SK-N-SH (cell line): ENCODE measurements around the gene PIAS2. TPM values are rescaled to one million over a fixed set of nuclear protein-coding genes. Genes with fewer than 3 reads are reported as not detected.

Experiments used
- CTCF ChIA-PET: fragments of 300-600, 350-600 bp; formaldehyde crosslinking; extraction: SDS; loops from one replicate; lab custom pipeline; 2021; lab: Yijun Ruan, JAX
- POLR2A ChIA-PET: fragments of 350-600 bp; sonication (Branson Sonifier 250); formaldehyde crosslinking; extraction: SDS; loops from one replicate; lab custom pipeline; 2020; ENCODE audit warnings: antibody characterized with exemption, inconsistent platforms; lab: Yijun Ruan, JAX
- DNase-seq: peaks from one replicate; pipeline ENCODE4 v3.0.0; 2012
- H2AFZ ChIP-seq: fragments of 200-600 bp; sonication (generic); 2 replicates; pipeline ENCODE4 v1.8.1; 2016; ENCODE audit warnings: antibody characterized with exemption, mild to moderate bottlenecking, low read depth
- H3F3A ChIP-seq: fragments of 200-600 bp; sonication (generic); replicated peaks from 2 replicates; pipeline ENCODE3; 2016; ENCODE audit warnings: antibody characterized with exemption, mild to moderate bottlenecking; ENCODE audit not compliant: insufficient read depth
- H3K27ac ChIP-seq, 2 experiments: fragments of 200-500 bp in 1 of 2; fragments of 200-600 bp in 1 of 2; sonication (Bioruptor generic) in 1 of 2; sonication (generic), shearing (Covaris generic) in 1 of 2; 2 replicates each; pipeline versions ENCODE4 v1.5.1 to v1.6.1; 2014 to 2016; ENCODE audit warnings: low read depth in 2 of 2, inconsistent platforms in 1 of 2, low read length in 1 of 2, mild to moderate bottlenecking in 1 of 2, mixed read lengths in 1 of 2
- H3K27me3 ChIP-seq: fragments of 200-600 bp; sonication (generic), shearing (Covaris generic); 2 replicates; pipeline ENCODE4 v1.6.1; 2016; ENCODE audit warnings: mixed run types; ENCODE audit not compliant: insufficient read depth
- H3K36me3 ChIP-seq, 2 experiments: fragments of 200-500 bp in 1 of 2; fragments of 200-600 bp in 1 of 2; sonication (Bioruptor generic) in 1 of 2; sonication (generic) in 1 of 2; replicated peaks in 1 of 2; 2 replicates each; pipeline versions ENCODE3 to v1.5.1; 2014 to 2016; ENCODE audit warnings: low read length in 1 of 2, mild to moderate bottlenecking in 1 of 2; ENCODE audit not compliant: insufficient read depth in 2 of 2, control insufficient read depth in 1 of 2
- H3K4me1 ChIP-seq, 2 experiments: fragments of 200-500 bp in 1 of 2; fragments of 200-600 bp in 1 of 2; sonication (Bioruptor generic) in 1 of 2; sonication (generic), shearing (Covaris generic) in 1 of 2; 2 replicates each; pipeline versions ENCODE4 v1.5.1 to v1.6.1; 2014 to 2016; ENCODE audit warnings: low read depth in 1 of 2, low read length in 1 of 2, mixed run types in 1 of 2; ENCODE audit not compliant: insufficient read depth in 2 of 2, control insufficient read depth in 1 of 2
- H3K4me2 ChIP-seq: fragments of 200-600 bp; sonication (generic), shearing (Covaris generic); 2 replicates; pipeline ENCODE4 v1.6.1; 2017; ENCODE audit warnings: mixed run types
- H3K4me3 ChIP-seq, 2 experiments: fragments of 200-500 bp in 1 of 2; fragments of 200-600 bp in 1 of 2; sonication (Bioruptor generic) in 1 of 2; sonication (generic), shearing (Covaris generic) in 1 of 2; 2 replicates each; pipeline versions ENCODE4 v1.5.1 to v1.8.1; 2014 to 2016; ENCODE audit warnings: low read depth in 2 of 2, inconsistent platforms in 1 of 2, low read length in 1 of 2, mild to moderate bottlenecking in 1 of 2, mixed read lengths in 1 of 2, moderate library complexity in 1 of 2
- H3K79me2 ChIP-seq: fragments of 200-600 bp; sonication (generic); 2 replicates; pipeline ENCODE4 v1.8.1; 2017; ENCODE audit warnings: mild to moderate bottlenecking; ENCODE audit not compliant: insufficient read depth
- H3K9ac ChIP-seq: fragments of 200-600 bp; sonication (generic); 2 replicates; pipeline ENCODE4 v1.6.1; 2017; ENCODE audit warnings: mixed run types
- H3K9me2 ChIP-seq: fragments of 200-600 bp; sonication (generic); 2 replicates; pipeline ENCODE4 v1.6.1; 2017; ENCODE audit warnings: mixed run types
- H3K9me3 ChIP-seq: fragments of 200-600 bp; sonication (generic); 2 replicates; pipeline ENCODE4 v1.6.1; 2017; ENCODE audit warnings: mixed run types, mild to moderate bottlenecking, moderate library complexity
- H4K20me1 ChIP-seq: fragments of 200-600 bp; sonication (generic); 2 replicates; pipeline ENCODE4 v1.6.1; 2017; ENCODE audit warnings: mild to moderate bottlenecking, mixed run types; ENCODE audit not compliant: insufficient read depth
- CHD2 ChIP-seq: fragments of 150-350 bp; IDR thresholded peaks from 2 replicates; pipeline ENCODE4 v1.6.1; 2018; ENCODE audit warnings: low read length; ENCODE audit not compliant: partially characterized antibody
- EP300 ChIP-seq, 2 experiments: IDR thresholded peaks; 2 replicates each; pipeline versions ENCODE4 v1.4.0 to v1.6.1; 2012; ENCODE audit warnings: borderline replicate concordance in 1 of 2, low read depth in 1 of 2, low read length in 1 of 2
- EZH2phosphoT487 ChIP-seq: fragments of 200-600 bp; sonication (generic); IDR thresholded peaks from 2 replicates; pipeline ENCODE4 v1.6.1; 2017; ENCODE audit warnings: low read depth, mixed run types, mild to moderate bottlenecking, antibody characterized with exemption, moderate library complexity, borderline replicate concordance
- FOXJ3 ChIP-seq: sonication (generic); formaldehyde crosslinking; IDR thresholded peaks from 2 replicates; pipeline ENCODE4 v1.5.1; 2020; ENCODE audit warnings: mild to moderate bottlenecking, missing genetic modification reagents
- FOXM1 ChIP-seq: IDR thresholded peaks from 2 replicates; pipeline ENCODE4 v1.4.0; 2012; ENCODE audit warnings: low read depth, mild to moderate bottlenecking
- GATA2 ChIP-seq: sonication (generic); formaldehyde crosslinking; IDR thresholded peaks from 2 replicates; pipeline ENCODE4 v1.5.0; 2020; ENCODE audit warnings: mild to moderate bottlenecking, missing genetic modification reagents
- MXI1 ChIP-seq: IDR thresholded peaks from 2 replicates; pipeline ENCODE4 v1.6.1; 2012; ENCODE audit warnings: mild to moderate bottlenecking, low read depth, low read length, improper control_type of control experiment
- NRF1 ChIP-seq: IDR thresholded peaks from 2 replicates; pipeline ENCODE4 v1.6.1; 2012; ENCODE audit warnings: low read depth, mild to moderate bottlenecking, low read length
- POLR2AphosphoS5 ChIP-seq: IDR thresholded peaks from 2 replicates; pipeline ENCODE4 v1.6.1; 2012; ENCODE audit warnings: low read depth, low read length
- RCOR1 ChIP-seq: fragments of 150-350 bp; IDR thresholded peaks from 2 replicates; pipeline ENCODE4 v1.6.1; 2017; ENCODE audit warnings: antibody characterized with exemption, low read length
- RFX5 ChIP-seq: IDR thresholded peaks from 2 replicates; pipeline ENCODE4 v1.6.1; 2012; ENCODE audit warnings: mild to moderate bottlenecking, improper control_type of control experiment, low read length
- RXRA ChIP-seq: IDR thresholded peaks from 2 replicates; pipeline ENCODE4 v1.4.0; 2012; ENCODE audit warnings: low read depth, mild to moderate bottlenecking, borderline replicate concordance
- SMC3 ChIP-seq: IDR thresholded peaks from 2 replicates; pipeline ENCODE4 v1.6.1; 2012; ENCODE audit warnings: low read depth, low read length, improper control_type of control experiment
- TEAD4 ChIP-seq: IDR thresholded peaks from 2 replicates; pipeline ENCODE4 v1.4.0; 2012; ENCODE audit warnings: mild to moderate bottlenecking, borderline replicate concordance; ENCODE audit not compliant: insufficient read depth
- USF2 ChIP-seq: fragments of 150-350 bp; IDR thresholded peaks from 2 replicates; pipeline ENCODE4 v1.6.1; 2017; ENCODE audit warnings: antibody characterized with exemption, low read length, low read depth, borderline replicate concordance
- YY1 ChIP-seq: IDR thresholded peaks from 2 replicates; pipeline ENCODE4 v1.4.0; 2012; ENCODE audit warnings: low read depth, mild to moderate bottlenecking
- WGBS: methylation state at CpG from one replicate; pipeline ENCODE4 v1.1.6; 2017; ENCODE audit warnings: low lambda C conversion rate; 5-methylcytosine and 5-hydroxymethylcytosine counted together
- polyA plus RNA-seq, 3 experiments: library from polyadenylated mRNA; depleted of rRNA; stranded (reverse); fragments of >200 nt; gene quantifications; 2 replicates each; pipeline ENCODE4 v1.2.3, GENCODE V29; 2012
- TF ChIP-seq, protein P1 (sequence below): fragments of 200-600 bp; sonication (generic); IDR thresholded peaks from 2 replicates; pipeline ENCODE4 v1.6.1; 2017; ENCODE audit warnings: antibody characterized with exemption, mild to moderate bottlenecking, moderate library complexity
- TF ChIP-seq, protein P2 (sequence below): IDR thresholded peaks from 2 replicates; pipeline ENCODE4 v1.4.0; 2012; ENCODE audit warnings: low read depth, borderline replicate concordance
- TF ChIP-seq, protein P3 (sequence below): IDR thresholded peaks from 2 replicates; pipeline ENCODE4 v1.4.0; 2012; ENCODE audit warnings: low read depth
- TF ChIP-seq, protein P4 (sequence below): IDR thresholded peaks from 2 replicates; pipeline ENCODE4 v1.6.1; 2012; ENCODE audit warnings: mild to moderate bottlenecking, low read depth, low read length, moderate library complexity

Gene PIAS2
- polyA plus RNA-seq, 1 of the 3 experiments (the other 2 are of a cell fraction) = 9.0 TPM

- no peaks in the 10 kb centered on the region for H3F3A ChIP-seq
- H3K4me2 ChIP-seq = no peak overlapping the region
- H3K9ac ChIP-seq = no peak overlapping the region
- H3K4me1 ChIP-seq = no peaks in the 10 kb centered on the region
- peaks cover 15 to 40% of the 10 kb centered on the region in 2 experiments for H3K36me3 ChIP-seq
- H3K79me2 ChIP-seq = peaks cover 50% of the 10 kb centered on the region
- H3K9me3 ChIP-seq = peaks cover 15% of the 10 kb centered on the region
- POLR2A ChIA-PET = no interaction called here
- H3K9me2 ChIP-seq = no peaks in the 10 kb centered on the region
- TF ChIP-seq RXRA (no peak), CHD2 (no peak), SMC3 (no peak), RCOR1 (no peak), FOXJ3 (no peak), NRF1 (no peak), EP300 (IDR thresholded peaks at IDR 0.05; ENCODE audit: borderline replicate concordance in 1 of 2, low read depth in 1 of 2, low read length in 1 of 2) (no peak), YY1 (no peak), MXI1 (no peak), USF2 (no peak), POLR2AphosphoS5 (no peak), FOXM1 (no peak), GATA2 (CRISPR knock-in tag) (no peak), TEAD4 (no peak), EZH2phosphoT487 (no peak), RFX5 (no peak)
- TF ChIP-seq, protein P1, sequence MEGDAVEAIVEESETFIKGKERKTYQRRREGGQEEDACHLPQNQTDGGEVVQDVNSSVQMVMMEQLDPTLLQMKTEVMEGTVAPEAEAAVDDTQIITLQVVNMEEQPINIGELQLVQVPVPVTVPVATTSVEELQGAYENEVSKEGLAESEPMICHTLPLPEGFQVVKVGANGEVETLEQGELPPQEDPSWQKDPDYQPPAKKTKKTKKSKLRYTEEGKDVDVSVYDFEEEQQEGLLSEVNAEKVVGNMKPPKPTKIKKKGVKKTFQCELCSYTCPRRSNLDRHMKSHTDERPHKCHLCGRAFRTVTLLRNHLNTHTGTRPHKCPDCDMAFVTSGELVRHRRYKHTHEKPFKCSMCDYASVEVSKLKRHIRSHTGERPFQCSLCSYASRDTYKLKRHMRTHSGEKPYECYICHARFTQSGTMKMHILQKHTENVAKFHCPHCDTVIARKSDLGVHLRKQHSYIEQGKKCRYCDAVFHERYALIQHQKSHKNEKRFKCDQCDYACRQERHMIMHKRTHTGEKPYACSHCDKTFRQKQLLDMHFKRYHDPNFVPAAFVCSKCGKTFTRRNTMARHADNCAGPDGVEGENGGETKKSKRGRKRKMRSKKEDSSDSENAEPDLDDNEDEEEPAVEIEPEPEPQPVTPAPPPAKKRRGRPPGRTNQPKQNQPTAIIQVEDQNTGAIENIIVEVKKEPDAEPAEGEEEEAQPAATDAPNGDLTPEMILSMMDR = no peak
- TF ChIP-seq, protein P2, sequence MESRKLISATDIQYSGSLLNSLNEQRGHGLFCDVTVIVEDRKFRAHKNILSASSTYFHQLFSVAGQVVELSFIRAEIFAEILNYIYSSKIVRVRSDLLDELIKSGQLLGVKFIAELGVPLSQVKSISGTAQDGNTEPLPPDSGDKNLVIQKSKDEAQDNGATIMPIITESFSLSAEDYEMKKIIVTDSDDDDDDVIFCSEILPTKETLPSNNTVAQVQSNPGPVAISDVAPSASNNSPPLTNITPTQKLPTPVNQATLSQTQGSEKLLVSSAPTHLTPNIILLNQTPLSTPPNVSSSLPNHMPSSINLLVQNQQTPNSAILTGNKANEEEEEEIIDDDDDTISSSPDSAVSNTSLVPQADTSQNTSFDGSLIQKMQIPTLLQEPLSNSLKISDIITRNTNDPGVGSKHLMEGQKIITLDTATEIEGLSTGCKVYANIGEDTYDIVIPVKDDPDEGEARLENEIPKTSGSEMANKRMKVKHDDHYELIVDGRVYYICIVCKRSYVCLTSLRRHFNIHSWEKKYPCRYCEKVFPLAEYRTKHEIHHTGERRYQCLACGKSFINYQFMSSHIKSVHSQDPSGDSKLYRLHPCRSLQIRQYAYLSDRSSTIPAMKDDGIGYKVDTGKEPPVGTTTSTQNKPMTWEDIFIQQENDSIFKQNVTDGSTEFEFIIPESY = no peak
- TF ChIP-seq, protein P3, sequence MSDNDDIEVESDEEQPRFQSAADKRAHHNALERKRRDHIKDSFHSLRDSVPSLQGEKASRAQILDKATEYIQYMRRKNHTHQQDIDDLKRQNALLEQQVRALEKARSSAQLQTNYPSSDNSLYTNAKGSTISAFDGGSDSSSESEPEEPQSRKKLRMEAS = no peak
- TF ChIP-seq, protein P4, sequence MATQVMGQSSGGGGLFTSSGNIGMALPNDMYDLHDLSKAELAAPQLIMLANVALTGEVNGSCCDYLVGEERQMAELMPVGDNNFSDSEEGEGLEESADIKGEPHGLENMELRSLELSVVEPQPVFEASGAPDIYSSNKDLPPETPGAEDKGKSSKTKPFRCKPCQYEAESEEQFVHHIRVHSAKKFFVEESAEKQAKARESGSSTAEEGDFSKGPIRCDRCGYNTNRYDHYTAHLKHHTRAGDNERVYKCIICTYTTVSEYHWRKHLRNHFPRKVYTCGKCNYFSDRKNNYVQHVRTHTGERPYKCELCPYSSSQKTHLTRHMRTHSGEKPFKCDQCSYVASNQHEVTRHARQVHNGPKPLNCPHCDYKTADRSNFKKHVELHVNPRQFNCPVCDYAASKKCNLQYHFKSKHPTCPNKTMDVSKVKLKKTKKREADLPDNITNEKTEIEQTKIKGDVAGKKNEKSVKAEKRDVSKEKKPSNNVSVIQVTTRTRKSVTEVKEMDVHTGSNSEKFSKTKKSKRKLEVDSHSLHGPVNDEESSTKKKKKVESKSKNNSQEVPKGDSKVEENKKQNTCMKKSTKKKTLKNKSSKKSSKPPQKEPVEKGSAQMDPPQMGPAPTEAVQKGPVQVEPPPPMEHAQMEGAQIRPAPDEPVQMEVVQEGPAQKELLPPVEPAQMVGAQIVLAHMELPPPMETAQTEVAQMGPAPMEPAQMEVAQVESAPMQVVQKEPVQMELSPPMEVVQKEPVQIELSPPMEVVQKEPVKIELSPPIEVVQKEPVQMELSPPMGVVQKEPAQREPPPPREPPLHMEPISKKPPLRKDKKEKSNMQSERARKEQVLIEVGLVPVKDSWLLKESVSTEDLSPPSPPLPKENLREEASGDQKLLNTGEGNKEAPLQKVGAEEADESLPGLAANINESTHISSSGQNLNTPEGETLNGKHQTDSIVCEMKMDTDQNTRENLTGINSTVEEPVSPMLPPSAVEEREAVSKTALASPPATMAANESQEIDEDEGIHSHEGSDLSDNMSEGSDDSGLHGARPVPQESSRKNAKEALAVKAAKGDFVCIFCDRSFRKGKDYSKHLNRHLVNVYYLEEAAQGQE = no peak
- no peak overlapping the region for H3K4me3 ChIP-seq
- CTCF ChIA-PET = no interaction called here
- no peak for DNase-seq
- H3K27ac ChIP-seq = no peak overlapping the region
- 92% methylated on average over 1 of the region's 1 CpG for WGBS
- no peaks in the 10 kb centered on the region for H4K20me1 ChIP-seq
- no peak overlapping the region for H2AFZ ChIP-seq
- H3K27me3 ChIP-seq = no peaks in the 10 kb centered on the region
These were observed 28.3 kb downstream of the PIAS2 start for GRCh38 chr18:46888965-46889364.
